Activated T-helper 1 cell treated with anti-CD3 and anti-CD28 coated beads, Interleukin-12 subunit alpha, Interleukin-12 subunit beta, Interleukin-2, Interleukin-4 antibody, amounts not matched to agents 30 ng/mL and 10 ng/mL and 1 ng/mL, durations not matched to agents 14 hours and 24 hours and 36 hours (primary cell): Measurements from ENCODE around the gene BCAS3. TPM values are rescaled to one million over a fixed set of nuclear protein-coding genes. Genes with fewer than 3 reads are reported as not detected.
"Not testable (repeated sequence)": the region's sequence is repeated elsewhere in the genome, so short reads cannot be mapped to it uniquely, and the experiment has no call there.

Experiments
- DNase-seq: peaks from one replicate; pipeline ENCODE4 v3.0.0; 2021; ENCODE audit warnings: low spot score
- H3K27ac Mint-ChIP-seq: one replicate; pipeline ENCODE4 v1.8.0; 2021; ENCODE audit warnings: mild to moderate bottlenecking, mixed read lengths
- H3K27me3 Mint-ChIP-seq: one replicate; pipeline ENCODE4 v1.8.0; 2022; ENCODE audit warnings: mild to moderate bottlenecking, moderate library complexity, mixed read lengths; ENCODE audit not compliant: insufficient read depth
- H3K36me3 Mint-ChIP-seq: one replicate; pipeline ENCODE4 v1.8.0; 2021; ENCODE audit warnings: low read depth, mixed read lengths
- H3K4me1 Mint-ChIP-seq: one replicate; pipeline ENCODE4 v1.8.0; 2021; ENCODE audit warnings: low read depth, mixed read lengths
- H3K4me3 Mint-ChIP-seq: one replicate; pipeline ENCODE4 v1.8.0; 2021; ENCODE audit warnings: mild to moderate bottlenecking, moderate library complexity, mixed read lengths
- H3K9me3 Mint-ChIP-seq: one replicate; pipeline ENCODE4 v1.8.0; 2021; ENCODE audit warnings: mixed read lengths
- intact Hi-C: fragments of 100-400 bp; cut with micrococcal nuclease; formaldehyde crosslinking; loops from one replicate; pipeline ENCODE4 v1.15.1; 2024
- total RNA-seq: library from RNA; stranded (reverse); gene quantifications from 2 replicates; pipeline ENCODE4 v1.2.3, GENCODE V29; 2022

BCAS3 gene
- total RNA-seq, 1 donor from 2014 or later: 8.3 TPM

- Mint-ChIP-seq H3K4me3 (no peak overlapping the region), H3K27me3 (no peaks in the 10 kb centered on the region), H3K36me3 (no peaks in the 10 kb centered on the region), H3K9me3 (no peaks in the 10 kb centered on the region), H3K27ac (no peak overlapping the region), H3K4me1 (no peaks in the 10 kb centered on the region)
- no peak for DNase-seq
- intact Hi-C loops: no loop called here
These were observed 341.3 kb downstream of the BCAS3 start for GRCh38 chr17:61018938-61019337.

GRCh38 chr17:61023996-61024395, 346.3 kb downstream of the BCAS3 start:
- Mint-ChIP-seq H3K4me3 (no peak overlapping the region), H3K36me3 (no peaks in the 10 kb centered on the region), H3K4me1 (no peaks in the 10 kb centered on the region), H3K27ac (no peak overlapping the region), H3K9me3 (no peaks in the 10 kb centered on the region), H3K27me3 (peaks cover 4% of the 10 kb centered on the region)
- DNase-seq: no peak
- intact Hi-C loops: no loop called here

- no peaks in the 10 kb centered on the region for H3K4me1 Mint-ChIP-seq
- no peak overlapping the region for H3K4me3 Mint-ChIP-seq
- H3K9me3 Mint-ChIP-seq: no peaks in the 10 kb centered on the region
- peaks cover 4% of the 10 kb centered on the region for H3K27me3 Mint-ChIP-seq
- no peak for DNase-seq
- H3K36me3 Mint-ChIP-seq: no peaks in the 10 kb centered on the region
- intact Hi-C loops: no loop called here
- H3K27ac Mint-ChIP-seq: no peak overlapping the region
These were observed 349.2 kb downstream of the BCAS3 start for GRCh38 chr17:61026818-61027217.

- H3K4me1 Mint-ChIP-seq: no peaks in the 10 kb centered on the region
- no peak overlapping the region for H3K27ac Mint-ChIP-seq
- peaks cover 4% of the 10 kb centered on the region for H3K27me3 Mint-ChIP-seq
- no peak for DNase-seq
- H3K9me3 Mint-ChIP-seq: no peaks in the 10 kb centered on the region
- no peak overlapping the region for H3K4me3 Mint-ChIP-seq
- intact Hi-C loops: no loop called here
- H3K36me3 Mint-ChIP-seq: no peaks in the 10 kb centered on the region
These were observed 351.5 kb downstream of the BCAS3 start for GRCh38 chr17:61029181-61029580.

- no peaks in the 10 kb centered on the region for H3K4me1 Mint-ChIP-seq
- H3K27ac Mint-ChIP-seq: no peak overlapping the region
- H3K9me3 Mint-ChIP-seq: no peaks in the 10 kb centered on the region
- H3K36me3 Mint-ChIP-seq: no peaks in the 10 kb centered on the region
- H3K4me3 Mint-ChIP-seq: no peak overlapping the region
- no peak for DNase-seq
- intact Hi-C loops: no loop called here
- no peaks in the 10 kb centered on the region for H3K27me3 Mint-ChIP-seq
These were observed 363.0 kb downstream of the BCAS3 start for GRCh38 chr17:61040666-61041065.

GRCh38 chr17:61042348-61042747, 364.7 kb downstream of the BCAS3 start:
- DNase-seq, H3K36me3 Mint-ChIP-seq, H3K4me1 Mint-ChIP-seq, H3K27ac Mint-ChIP-seq, intact Hi-C loops, H3K27me3 Mint-ChIP-seq, H3K9me3 Mint-ChIP-seq, H3K4me3 Mint-ChIP-seq: not testable (repeated sequence)

- no peak overlapping the region for H3K27ac Mint-ChIP-seq
- DNase-seq: no peak
- no peaks in the 10 kb centered on the region for H3K9me3 Mint-ChIP-seq
- no peak overlapping the region for H3K4me3 Mint-ChIP-seq
- intact Hi-C loops: no loop called here
- H3K36me3 Mint-ChIP-seq: no peaks in the 10 kb centered on the region
- peaks cover 9% of the 10 kb centered on the region for H3K4me1 Mint-ChIP-seq
- no peaks in the 10 kb centered on the region for H3K27me3 Mint-ChIP-seq
These were observed 369.9 kb downstream of the BCAS3 start for GRCh38 chr17:61047515-61047914.

GRCh38 chr17:61048376-61049106, 370.9 kb downstream of the BCAS3 start:
- intact Hi-C loops: no loop called here
- Mint-ChIP-seq H3K9me3 (no peaks in the 10 kb centered on the region), H3K4me1 (peaks cover 9% of the 10 kb centered on the region), H3K4me3 (no peak overlapping the region), H3K27ac (no peak overlapping the region), H3K27me3 (no peaks in the 10 kb centered on the region), H3K36me3 (no peaks in the 10 kb centered on the region)
- no peak for DNase-seq

GRCh38 chr17:61053469-61053868, 375.8 kb downstream of the BCAS3 start:
- intact Hi-C loops: loop anchor here (10.0 kb wide), 1 partner anchor 171 kb away; no protein-coding TSS in a partner anchor
- no peaks in the 10 kb centered on the region for H3K27me3 Mint-ChIP-seq
- H3K9me3 Mint-ChIP-seq: no peaks in the 10 kb centered on the region
- peaks cover 21% of the 10 kb centered on the region for H3K4me1 Mint-ChIP-seq
- H3K36me3 Mint-ChIP-seq: no peaks in the 10 kb centered on the region
- DNase-seq: no peak
- H3K4me3 Mint-ChIP-seq: no peak overlapping the region
- H3K27ac Mint-ChIP-seq: no peak overlapping the region

- Mint-ChIP-seq H3K27me3 (no peaks in the 10 kb centered on the region), H3K36me3 (no peaks in the 10 kb centered on the region), H3K4me1 (peaks cover 19% of the 10 kb centered on the region), H3K4me3 (no peak overlapping the region), H3K9me3 (no peaks in the 10 kb centered on the region), H3K27ac (no peak overlapping the region)
- no peak for DNase-seq
- intact Hi-C loops: loop anchor here (10.0 kb wide), 1 partner anchor 170 kb away; no protein-coding TSS in a partner anchor
These were observed 376.8 kb downstream of the BCAS3 start for GRCh38 chr17:61054436-61054835.

- DNase-seq: no peak
- Mint-ChIP-seq H3K27me3 (no peaks in the 10 kb centered on the region), H3K4me3 (no peak overlapping the region), H3K36me3 (no peaks in the 10 kb centered on the region), H3K27ac (no peak overlapping the region), H3K9me3 (no peaks in the 10 kb centered on the region), H3K4me1 (peaks cover 24% of the 10 kb centered on the region)
- intact Hi-C loops: loop anchor here (2.0 to 10.0 kb wide), 2 partner anchors 82 to 168 kb away; no protein-coding TSS in a partner anchor
These were observed 379.6 kb downstream of the BCAS3 start for GRCh38 chr17:61057257-61057656.

GRCh38 chr17:61058066-61058465, 380.4 kb downstream of the BCAS3 start:
- intact Hi-C loops: loop anchor here (10.0 kb wide), 1 partner anchor 167 kb away; no protein-coding TSS in a partner anchor
- no peak overlapping the region for H3K4me3 Mint-ChIP-seq
- no peak overlapping the region for H3K27ac Mint-ChIP-seq
- DNase-seq: no peak
- H3K4me1 Mint-ChIP-seq: peaks cover 24% of the 10 kb centered on the region
- H3K27me3 Mint-ChIP-seq: no peaks in the 10 kb centered on the region
- no peaks in the 10 kb centered on the region for H3K36me3 Mint-ChIP-seq
- no peaks in the 10 kb centered on the region for H3K9me3 Mint-ChIP-seq

- intact Hi-C loops: no loop called here
- Mint-ChIP-seq H3K27ac (no peak overlapping the region), H3K27me3 (no peaks in the 10 kb centered on the region)
These were observed 385.9 kb downstream of the BCAS3 start for GRCh38 chr17:61063528-61063927.

More at GRCh38 chr17:61063528-61063927, 385.9 kb downstream of the BCAS3 start:
- H3K4me1 Mint-ChIP-seq: peaks cover 27% of the 10 kb centered on the region
- DNase-seq: no peak
- H3K4me3 Mint-ChIP-seq: no peak overlapping the region
- H3K36me3 Mint-ChIP-seq: no peaks in the 10 kb centered on the region
- H3K9me3 Mint-ChIP-seq: no peaks in the 10 kb centered on the region
